Measurements from ENCODE around the gene RAPGEF2. TPM values are rescaled to one million over a fixed set of nuclear protein-coding genes. Genes with fewer than 3 reads are reported as not detected.

The RAPGEF2 gene
- total RNA-seq, 1 experiment from 2014 or later = 29.8 TPM

GRCh38 chr4:159232465-159233106 lies 129.7 kb downstream of the RAPGEF2 start:
- Histone ChIP-seq H3K9me2 (ENCODE audit: insufficient read depth) (no peaks in the 10 kb centered on the region), H3K27ac (no peak overlapping the region), H4K20me1 (ENCODE audit: insufficient read depth) (peaks cover 3% of the 10 kb centered on the region; the same call in 1 of the 2 replicates), H3K4me1 (replicated peaks; ENCODE audit: insufficient read depth) (no peaks in the 10 kb centered on the region), H3K36me3 (ENCODE audit: low read depth) (no peaks in the 10 kb centered on the region), H3F3A (ENCODE audit: insufficient read depth, low read depth) (no peaks in the 10 kb centered on the region), H3K79me2 (ENCODE audit: low read depth) (no peaks in the 10 kb centered on the region), H3K27me3 (ENCODE audit: insufficient read depth, low read depth) (no peaks in the 10 kb centered on the region), H2AFZ (no peak overlapping the region), H3K9me3 (ENCODE audit: insufficient read depth, low read depth) (no peaks in the 10 kb centered on the region), H3K4me2 (no peak overlapping the region), H3K4me3 (no peak overlapping the region)
- BruUV-seq (replicated peaks) = no TSS peak
- TF ChIP-seq EZH2 (IDR thresholded peaks at IDR 0.05; ENCODE audit: low read depth) (no peak), CTCF (conservative IDR thresholded peaks at IDR 0.05) (no peak)
- no peak for DNase-seq
- ChIA-PET CTCF (no interaction called here), POLR2A (ENCODE audit: unreplicated experiment) (no interaction called here)
- intact Hi-C loops (cut with micrococcal nuclease; ENCODE audit: unreplicated experiment) = no loop called here

- Histone ChIP-seq H4K20me1 (ENCODE audit: insufficient read depth) (no peaks in the 10 kb centered on the region; the same call in 1 of the 2 replicates), H3F3A (ENCODE audit: insufficient read depth, low read depth) (no peaks in the 10 kb centered on the region), H3K27ac (no peak overlapping the region), H3K9me3 (ENCODE audit: insufficient read depth, low read depth) (no peaks in the 10 kb centered on the region), H2AFZ (no peak overlapping the region), H3K9me2 (ENCODE audit: insufficient read depth) (no peaks in the 10 kb centered on the region), H3K4me2 (no peak overlapping the region), H3K4me1 (replicated peaks; ENCODE audit: insufficient read depth) (no peaks in the 10 kb centered on the region), H3K27me3 (ENCODE audit: insufficient read depth, low read depth) (no peaks in the 10 kb centered on the region), H3K79me2 (ENCODE audit: low read depth) (no peaks in the 10 kb centered on the region), H3K4me3 (no peak overlapping the region), H3K36me3 (ENCODE audit: low read depth) (no peaks in the 10 kb centered on the region)
- intact Hi-C loops (cut with micrococcal nuclease; ENCODE audit: unreplicated experiment) = loop anchor here (5.0 kb wide), 1 partner anchor 36 kb away; no protein-coding TSS in a partner anchor
- DNase-seq = no peak
- no TSS peak for BruUV-seq (replicated peaks)
- POLR2A ChIA-PET (ENCODE audit: unreplicated experiment) = no interaction called here
- CTCF ChIA-PET = no interaction called here
- no peak for TF ChIP-seq CTCF (conservative IDR thresholded peaks at IDR 0.05)
- TF ChIP-seq EZH2 (IDR thresholded peaks at IDR 0.05; ENCODE audit: low read depth) = no peak
These were observed 133.0 kb downstream of the RAPGEF2 start for GRCh38 chr4:159235779-159236368.

- CTCF ChIA-PET = no interaction called here
- Histone ChIP-seq H3K79me2 (ENCODE audit: low read depth) (no peaks in the 10 kb centered on the region), H2AFZ (no peak overlapping the region), H3K4me1 (replicated peaks; ENCODE audit: insufficient read depth) (no peaks in the 10 kb centered on the region), H3F3A (ENCODE audit: insufficient read depth, low read depth) (no peaks in the 10 kb centered on the region), H3K27me3 (ENCODE audit: insufficient read depth, low read depth) (no peaks in the 10 kb centered on the region), H3K4me2 (no peak overlapping the region), H4K20me1 (ENCODE audit: insufficient read depth) (no peaks in the 10 kb centered on the region; the same call in 1 of the 2 replicates), H3K27ac (no peak overlapping the region), H3K9me3 (ENCODE audit: insufficient read depth, low read depth) (no peaks in the 10 kb centered on the region), H3K9me2 (ENCODE audit: insufficient read depth) (no peaks in the 10 kb centered on the region), H3K36me3 (ENCODE audit: low read depth) (no peaks in the 10 kb centered on the region), H3K4me3 (no peak overlapping the region)
- TF ChIP-seq CTCF (conservative IDR thresholded peaks at IDR 0.05) (no peak), EZH2 (IDR thresholded peaks at IDR 0.05; ENCODE audit: low read depth) (no peak)
- intact Hi-C loops (cut with micrococcal nuclease; ENCODE audit: unreplicated experiment) = loop anchor here (5.0 kb wide), 1 partner anchor 34 kb away; no protein-coding TSS in a partner anchor
- DNase-seq = no peak
- BruUV-seq (replicated peaks) = no TSS peak
- POLR2A ChIA-PET (ENCODE audit: unreplicated experiment) = interaction anchor here (0.5 kb wide), 1 partner anchor 432 kb away, joined by 6 read pairs; no protein-coding TSS in a partner anchor
These were observed 135.1 kb downstream of the RAPGEF2 start for GRCh38 chr4:159237975-159238374.

Measured in PC-9 (cell line).